GM13977 (cell line): ENCODE data around the gene GAREM2.

Experiments
- DNase-seq: peaks from one replicate; pipeline ENCODE4 v3.0.0; 2012; ENCODE audit warnings: low spot score
- CTCF ChIP-seq: IDR thresholded peaks from 2 replicates; pipeline ENCODE4 v1.5.1; 2012; ENCODE audit warnings: mild to moderate bottlenecking, control low read depth; ENCODE audit not compliant: insufficient read depth; ENCODE audit errors: extremely low read depth, missing control alignments
- in situ Hi-C: fragments of 300-500 bp; cut with MboI; formaldehyde crosslinking; loops from one replicate; pipeline ENCODE4 v1.12.0; 2022; ENCODE audit warnings: low sequenced_read_pairs, low pct_unique_long_range_greater_than_20kb, mixed read lengths, inconsistent platforms; ENCODE audit not compliant: unreplicated experiment

The GAREM2 gene

GRCh38 chr2:26168785-26169184, 4.1 kb upstream of the GAREM2 start:
- peak; percentile 6 for DNase-seq
- TF ChIP-seq CTCF: no peak
- in situ Hi-C loops: no loop called here

GRCh38 chr2:26169226-26169625, 3.7 kb upstream of the GAREM2 start:
- no peak for TF ChIP-seq CTCF
- in situ Hi-C loops: no loop called here
- peak; percentile 9 for DNase-seq

- in situ Hi-C loops: no loop called here
- TF ChIP-seq CTCF: no peak
- no peak for DNase-seq
Measured at GRCh38 chr2:26169681-26170414, 3.0 kb upstream of the GAREM2 start.

GRCh38 chr2:26170795-26171194, 2.1 kb upstream of the GAREM2 start:
- DNase-seq: no peak
- TF ChIP-seq CTCF: no peak
- in situ Hi-C loops: no loop called here

- TF ChIP-seq CTCF: no peak
- peak; percentile 45 for DNase-seq
- in situ Hi-C loops: no loop called here
Measured at GRCh38 chr2:26172189-26172870, 558 bp upstream of the GAREM2 start.

- DNase-seq: no peak
- TF ChIP-seq CTCF: no peak
- in situ Hi-C loops: no loop called here
Measured at GRCh38 chr2:26173776-26174482, 1.0 kb downstream of the GAREM2 start.
